DOHH2 (cell line): ENCODE measurements around the gene DCAF10.

Source experiments
- CTCF ChIP-seq: fragments of 200-600 bp; sonication (generic); IDR thresholded peaks from one replicate; pipeline ENCODE4 v1.5.1; 2014; ENCODE audit warnings: antibody characterized with exemption, mild to moderate bottlenecking, low read depth, low read length; ENCODE audit not compliant: poor library complexity, severe bottlenecking
- EZH2phosphoT487 ChIP-seq: fragments of 200-600 bp; sonication (generic); IDR thresholded peaks from 2 replicates; pipeline ENCODE4 v1.6.1; 2017; ENCODE audit warnings: borderline replicate concordance, mild to moderate bottlenecking, antibody characterized with exemption, low read length, moderate library complexity, mixed read lengths

GRCh38 chr9:37776328-37776727 is 24.3 kb upstream of the DCAF10 start:
- TF ChIP-seq CTCF (no peak), EZH2phosphoT487 (no peak)
